Activated CD8-positive, alpha-beta memory T cell treated with anti-CD3 and anti-CD28 coated beads for 24 hours (primary cell): ENCODE data around the gene DOCK3.

ENCODE experiments used
- DNase-seq: peaks from one replicate; pipeline ENCODE4 v3.0.0-alpha.2; 2020

DOCK3 gene

GRCh38 chr3:51393134-51393495 lies 718.4 kb downstream of the DOCK3 start:
- DNase-seq = no peak

- no peak for DNase-seq
These were observed 718.8 kb downstream of the DOCK3 start for GRCh38 chr3:51393564-51393963.

- no peak for DNase-seq
These were observed 719.8 kb downstream of the DOCK3 start for GRCh38 chr3:51394541-51394940.

GRCh38 chr3:51395493-51396213 lies 720.9 kb downstream of the DOCK3 start:
- no peak for DNase-seq

- peak; percentile 52 for DNase-seq
These were observed 721.7 kb downstream of the DOCK3 start for GRCh38 chr3:51396401-51396800.

- peak; percentile 55 for DNase-seq
These were observed 722.7 kb downstream of the DOCK3 start for GRCh38 chr3:51397392-51397791.

GRCh38 chr3:51398595-51399310 lies 724.0 kb downstream of the DOCK3 start:
- DNase-seq = peak; percentile 50

GRCh38 chr3:51400166-51400565 lies 725.4 kb downstream of the DOCK3 start:
- no peak for DNase-seq

- no peak for DNase-seq
These were observed 727.0 kb downstream of the DOCK3 start for GRCh38 chr3:51401735-51402134.

GRCh38 chr3:51403675-51404074 lies 728.9 kb downstream of the DOCK3 start:
- no peak for DNase-seq

- no peak for DNase-seq
These were observed 733.3 kb downstream of the DOCK3 start for GRCh38 chr3:51408021-51408420.

GRCh38 chr3:51408813-51409212 lies 734.1 kb downstream of the DOCK3 start:
- DNase-seq = no peak

- no peak for DNase-seq
These were observed 747.5 kb downstream of the DOCK3 start for GRCh38 chr3:51422211-51422610.

- no peak for DNase-seq
These were observed 752.2 kb downstream of the DOCK3 start for GRCh38 chr3:51426921-51427320.

- DNase-seq = no peak
These were observed 754.4 kb downstream of the DOCK3 start for GRCh38 chr3:51429138-51429537.
